Skin of body (tissue), 2 donors: Measurements from ENCODE around the gene APBA2. TPM values are rescaled to one million over a fixed set of nuclear protein-coding genes. Genes with fewer than 3 reads are reported as not detected.

Experiments used
- DNase-seq: peaks from one replicate; lab custom pipeline; 2025; lab: John Stamatoyannopoulos, UW
- total RNA-seq: library from RNA; depleted of rRNA; stranded (reverse); fragments of >200 nt; gene quantifications from one replicate; pipeline ENCODE4 v1.2.3, GENCODE V29; 2014

The APBA2 gene
- total RNA-seq, 1 donor from 2014 or later: 7.1 TPM

- no peak for DNase-seq
Measured at GRCh38 chr15:29074045-29074444, 188.3 kb downstream of the APBA2 start.

GRCh38 chr15:29078541-29078940 lies 192.8 kb downstream of the APBA2 start:
- DNase-seq: no peak

GRCh38 chr15:29079479-29079878 lies 193.7 kb downstream of the APBA2 start:
- no peak for DNase-seq

- DNase-seq: no peak
Measured at GRCh38 chr15:29081781-29082180, 196.0 kb downstream of the APBA2 start.

GRCh38 chr15:29083161-29083560 lies 197.4 kb downstream of the APBA2 start:
- DNase-seq: no peak

- DNase-seq: no peak
Measured at GRCh38 chr15:29083858-29084257, 198.1 kb downstream of the APBA2 start.

GRCh38 chr15:29086001-29086400 lies 200.2 kb downstream of the APBA2 start:
- no peak for DNase-seq

- DNase-seq: no peak
Measured at GRCh38 chr15:29086891-29087290, 201.1 kb downstream of the APBA2 start.

- DNase-seq: no peak
Measured at GRCh38 chr15:29087521-29088285, 201.9 kb downstream of the APBA2 start.

GRCh38 chr15:29088666-29089065 lies 202.9 kb downstream of the APBA2 start:
- no peak for DNase-seq

GRCh38 chr15:29089731-29090616 lies 204.2 kb downstream of the APBA2 start:
- DNase-seq: no peak

GRCh38 chr15:29090617-29091466 lies 205.1 kb downstream of the APBA2 start:
- no peak for DNase-seq

- DNase-seq: no peak
Measured at GRCh38 chr15:29091666-29092065, 205.9 kb downstream of the APBA2 start.

GRCh38 chr15:29092376-29093064 lies 206.7 kb downstream of the APBA2 start:
- DNase-seq: no peak

- no peak for DNase-seq
Measured at GRCh38 chr15:29093065-29093435, 207.3 kb downstream of the APBA2 start.

GRCh38 chr15:29093696-29094343 lies 208.0 kb downstream of the APBA2 start:
- DNase-seq: no peak

- no peak for DNase-seq
Measured at GRCh38 chr15:29094711-29095110, 208.9 kb downstream of the APBA2 start.

GRCh38 chr15:29095746-29096145 lies 210.0 kb downstream of the APBA2 start:
- DNase-seq: no peak

GRCh38 chr15:29097168-29097567 lies 211.4 kb downstream of the APBA2 start:
- DNase-seq: no peak

GRCh38 chr15:29097971-29098370 lies 212.2 kb downstream of the APBA2 start:
- no peak for DNase-seq

- no peak for DNase-seq
Measured at GRCh38 chr15:29098652-29099051, 212.9 kb downstream of the APBA2 start.
